Liver (tissue), 9 donors: ENCODE data around the gene GLP2R. TPM values are rescaled to one million over a fixed set of nuclear protein-coding genes. Genes with fewer than 3 reads are reported as not detected.

Source experiments
- DNase-seq: peaks from one replicate; pipeline ENCODE4 v3.0.0-alpha.2; 2017; ENCODE audit warnings: low spot score
- H3K27ac ChIP-seq, 2 donors: one replicate each; pipeline ENCODE4 v1.7.0; 2013; ENCODE audit warnings: inconsistent platforms in 2 of 2, low read length in 2 of 2, control low read depth in 1 of 2, low read depth in 1 of 2, mild to moderate bottlenecking in 1 of 2
- H3K27me3 ChIP-seq, 4 donors: one replicate each; pipeline versions ENCODE4 v1.6.1 to v1.7.0; 2013; ENCODE audit warnings: low read length in 3 of 4, inconsistent platforms in 1 of 4, mild to moderate bottlenecking in 1 of 4, moderate library complexity in 1 of 4; ENCODE audit not compliant: control insufficient read depth in 4 of 4, insufficient read depth in 4 of 4
- H3K36me3 ChIP-seq, 4 donors: one replicate each; pipeline versions ENCODE4 v1.6.1 to v1.7.0; 2013; ENCODE audit warnings: low read length in 3 of 4, mild to moderate bottlenecking in 3 of 4, low read depth in 1 of 4, moderate library complexity in 1 of 4; ENCODE audit not compliant: control insufficient read depth in 4 of 4, insufficient read depth in 3 of 4
- H3K4me1 ChIP-seq, 4 donors: one replicate each; pipeline versions ENCODE4 v1.6.1 to v1.7.0; 2013; ENCODE audit warnings: low read length in 3 of 4, mild to moderate bottlenecking in 3 of 4, moderate library complexity in 1 of 4; ENCODE audit not compliant: control insufficient read depth in 4 of 4, insufficient read depth in 4 of 4
- H3K4me3 ChIP-seq, 3 donors: one replicate each; pipeline versions ENCODE4 v1.6.1 to v1.7.0; 2013; ENCODE audit warnings: low read length in 3 of 3, control low read depth in 1 of 3, low read depth in 1 of 3, mild to moderate bottlenecking in 1 of 3
- H3K9ac ChIP-seq, 2 donors: one replicate each; pipeline ENCODE4 v1.7.0; 2013; ENCODE audit warnings: low read length in 2 of 2, mild to moderate bottlenecking in 2 of 2, moderate library complexity in 2 of 2, control low read depth in 1 of 2, low read depth in 1 of 2
- H3K9me3 ChIP-seq, 4 donors: one replicate each; pipeline versions ENCODE4 v1.6.1 to v1.7.0; 2013; ENCODE audit warnings: low read length in 3 of 4; ENCODE audit not compliant: control insufficient read depth in 4 of 4
- FOXA1 ChIP-seq: IDR thresholded peaks from 2 replicates; pipeline ENCODE4 v1.6.1; 2016; ENCODE audit warnings: antibody characterized with exemption
- FOXA2 ChIP-seq: IDR thresholded peaks from 2 replicates; pipeline ENCODE4 v1.6.1; 2016; ENCODE audit warnings: antibody characterized with exemption
- HNF4A ChIP-seq, 2 donors: conservative IDR thresholded peaks; 2 replicates each; pipeline ENCODE4 v1.6.1; 2016; ENCODE audit warnings: antibody characterized with exemption in 2 of 2, mild to moderate bottlenecking in 2 of 2
- HNF4G ChIP-seq: IDR thresholded peaks from 2 replicates; pipeline ENCODE4 v1.6.1; 2016; ENCODE audit warnings: antibody characterized with exemption
- NR2F2 ChIP-seq: IDR thresholded peaks from 2 replicates; pipeline ENCODE4 v1.6.1; 2016; ENCODE audit warnings: antibody characterized with exemption
- TAF1 ChIP-seq: conservative IDR thresholded peaks from 2 replicates; pipeline ENCODE4 v1.6.1; 2016; ENCODE audit warnings: antibody characterized with exemption, mild to moderate bottlenecking
- WGBS: extraction: QIAGEN DNeasy Blood & Tissue Kit; methylation state at CpG from one replicate; pipeline ENCODE4 v1.1.7; 2013; 5-methylcytosine and 5-hydroxymethylcytosine counted together
- polyA plus RNA-seq, 2 donors: library from polyadenylated mRNA; stranded (reverse) in 1 of 2; unstranded in 1 of 2; fragments of 200-250 nt in 1 of 2; fragments of >200 nt in 1 of 2; fragmentation: Nextera tagmentation in 1 of 2; extraction: Ambion mirVana in 1 of 2; gene quantifications; one replicate each; pipeline versions ENCODE4 v1.2.1 to v1.2.3, GENCODE V29; 2013 to 2015
- total RNA-seq, 2 donors: library from RNA; depleted of rRNA; stranded (reverse); fragments of >200 nt; gene quantifications; one replicate each; pipeline ENCODE4 v1.2.3, GENCODE V29; 2014
- TF ChIP-seq, protein P1 (sequence below): IDR thresholded peaks from 2 replicates; pipeline ENCODE4 v1.6.1; 2016; ENCODE audit warnings: antibody characterized with exemption, mild to moderate bottlenecking
- TF ChIP-seq, protein P2 (sequence below): fragments of 150-350 bp; IDR thresholded peaks from 2 replicates; pipeline ENCODE4 v1.5.1; 2017; ENCODE audit warnings: improper control_type of control experiment, low read depth, low read length; ENCODE audit not compliant: missing input control
- TF ChIP-seq, protein P3 (sequence below): IDR thresholded peaks from 2 replicates; pipeline ENCODE4 v1.6.1; 2016; ENCODE audit warnings: antibody characterized with exemption
- TF ChIP-seq, protein P4 (sequence below): IDR thresholded peaks from 2 replicates; pipeline ENCODE4 v1.6.1; 2016; ENCODE audit warnings: antibody characterized with exemption
- donor health status: healthy.
- donor health status: healthy.
- donor health status: healthy.
- donor health status: healthy.
- donor health status: healthy.

GLP2R gene
- total and polyA plus RNA-seq, 4 donors, result 0.39 to 1.4 (median 0.58) TPM

DNA sequence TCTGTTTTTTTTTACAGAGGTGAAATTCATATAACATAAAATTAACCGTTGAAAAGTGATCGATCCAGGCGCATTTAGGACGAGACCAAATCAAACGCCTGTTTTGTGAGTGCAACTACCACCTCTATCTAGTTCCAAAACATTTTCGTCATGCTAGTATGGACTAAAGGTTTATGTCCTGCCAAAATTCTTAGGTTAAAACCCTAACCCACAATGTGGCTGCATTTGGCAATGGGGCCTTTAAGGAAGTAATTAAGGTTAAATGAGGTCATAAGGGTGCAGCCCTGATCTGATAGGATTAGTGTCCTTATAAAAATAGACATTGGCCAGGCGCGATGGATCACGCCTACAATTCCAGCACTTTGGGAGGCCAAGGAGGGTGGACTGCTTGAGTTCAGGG lies 112.2 kb downstream of the GLP2R start (continued):
- TF ChIP-seq, protein P1, sequence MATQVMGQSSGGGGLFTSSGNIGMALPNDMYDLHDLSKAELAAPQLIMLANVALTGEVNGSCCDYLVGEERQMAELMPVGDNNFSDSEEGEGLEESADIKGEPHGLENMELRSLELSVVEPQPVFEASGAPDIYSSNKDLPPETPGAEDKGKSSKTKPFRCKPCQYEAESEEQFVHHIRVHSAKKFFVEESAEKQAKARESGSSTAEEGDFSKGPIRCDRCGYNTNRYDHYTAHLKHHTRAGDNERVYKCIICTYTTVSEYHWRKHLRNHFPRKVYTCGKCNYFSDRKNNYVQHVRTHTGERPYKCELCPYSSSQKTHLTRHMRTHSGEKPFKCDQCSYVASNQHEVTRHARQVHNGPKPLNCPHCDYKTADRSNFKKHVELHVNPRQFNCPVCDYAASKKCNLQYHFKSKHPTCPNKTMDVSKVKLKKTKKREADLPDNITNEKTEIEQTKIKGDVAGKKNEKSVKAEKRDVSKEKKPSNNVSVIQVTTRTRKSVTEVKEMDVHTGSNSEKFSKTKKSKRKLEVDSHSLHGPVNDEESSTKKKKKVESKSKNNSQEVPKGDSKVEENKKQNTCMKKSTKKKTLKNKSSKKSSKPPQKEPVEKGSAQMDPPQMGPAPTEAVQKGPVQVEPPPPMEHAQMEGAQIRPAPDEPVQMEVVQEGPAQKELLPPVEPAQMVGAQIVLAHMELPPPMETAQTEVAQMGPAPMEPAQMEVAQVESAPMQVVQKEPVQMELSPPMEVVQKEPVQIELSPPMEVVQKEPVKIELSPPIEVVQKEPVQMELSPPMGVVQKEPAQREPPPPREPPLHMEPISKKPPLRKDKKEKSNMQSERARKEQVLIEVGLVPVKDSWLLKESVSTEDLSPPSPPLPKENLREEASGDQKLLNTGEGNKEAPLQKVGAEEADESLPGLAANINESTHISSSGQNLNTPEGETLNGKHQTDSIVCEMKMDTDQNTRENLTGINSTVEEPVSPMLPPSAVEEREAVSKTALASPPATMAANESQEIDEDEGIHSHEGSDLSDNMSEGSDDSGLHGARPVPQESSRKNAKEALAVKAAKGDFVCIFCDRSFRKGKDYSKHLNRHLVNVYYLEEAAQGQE, result no peak
- no peak for TF ChIP-seq TAF1
- no peak for TF ChIP-seq HNF4G

DNA sequence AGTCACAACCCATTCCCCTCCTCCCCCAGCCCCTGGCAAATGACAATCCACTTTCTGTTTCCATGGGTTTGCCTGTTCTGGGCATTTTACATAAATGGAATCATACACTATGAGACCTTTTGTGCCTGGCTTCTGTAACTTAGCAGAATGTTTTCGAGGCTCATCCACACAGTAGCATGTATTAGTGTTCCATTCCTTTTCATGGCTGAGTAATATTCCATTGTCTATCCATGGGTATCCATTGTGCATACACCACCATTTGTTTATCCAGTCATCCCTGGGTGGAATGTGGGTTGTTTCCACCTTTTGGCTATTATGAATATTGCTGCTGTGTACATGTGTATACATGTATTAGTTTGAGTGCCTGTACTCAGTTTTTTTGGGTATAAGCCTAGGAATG lies 113.0 kb downstream of the GLP2R start:
- Histone ChIP-seq H3K27ac (no peak overlapping the region), H3K27me3 (peaks cover 0 to 6% (median 2%) of the 10 kb centered on the region in 4 donors), H3K9me3 (peaks cover 0 to 3% (median under 1%) of the 10 kb centered on the region in 4 donors), H3K9ac (no peak overlapping the region), H3K4me1 (no peaks in the 10 kb centered on the region), H3K4me3 (no peak overlapping the region), H3K36me3 (peaks cover 0 to 2% (median 0%) of the 10 kb centered on the region in 4 donors)
- TF ChIP-seq, protein P2, sequence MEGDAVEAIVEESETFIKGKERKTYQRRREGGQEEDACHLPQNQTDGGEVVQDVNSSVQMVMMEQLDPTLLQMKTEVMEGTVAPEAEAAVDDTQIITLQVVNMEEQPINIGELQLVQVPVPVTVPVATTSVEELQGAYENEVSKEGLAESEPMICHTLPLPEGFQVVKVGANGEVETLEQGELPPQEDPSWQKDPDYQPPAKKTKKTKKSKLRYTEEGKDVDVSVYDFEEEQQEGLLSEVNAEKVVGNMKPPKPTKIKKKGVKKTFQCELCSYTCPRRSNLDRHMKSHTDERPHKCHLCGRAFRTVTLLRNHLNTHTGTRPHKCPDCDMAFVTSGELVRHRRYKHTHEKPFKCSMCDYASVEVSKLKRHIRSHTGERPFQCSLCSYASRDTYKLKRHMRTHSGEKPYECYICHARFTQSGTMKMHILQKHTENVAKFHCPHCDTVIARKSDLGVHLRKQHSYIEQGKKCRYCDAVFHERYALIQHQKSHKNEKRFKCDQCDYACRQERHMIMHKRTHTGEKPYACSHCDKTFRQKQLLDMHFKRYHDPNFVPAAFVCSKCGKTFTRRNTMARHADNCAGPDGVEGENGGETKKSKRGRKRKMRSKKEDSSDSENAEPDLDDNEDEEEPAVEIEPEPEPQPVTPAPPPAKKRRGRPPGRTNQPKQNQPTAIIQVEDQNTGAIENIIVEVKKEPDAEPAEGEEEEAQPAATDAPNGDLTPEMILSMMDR, result no peak
- TF ChIP-seq, protein P3, sequence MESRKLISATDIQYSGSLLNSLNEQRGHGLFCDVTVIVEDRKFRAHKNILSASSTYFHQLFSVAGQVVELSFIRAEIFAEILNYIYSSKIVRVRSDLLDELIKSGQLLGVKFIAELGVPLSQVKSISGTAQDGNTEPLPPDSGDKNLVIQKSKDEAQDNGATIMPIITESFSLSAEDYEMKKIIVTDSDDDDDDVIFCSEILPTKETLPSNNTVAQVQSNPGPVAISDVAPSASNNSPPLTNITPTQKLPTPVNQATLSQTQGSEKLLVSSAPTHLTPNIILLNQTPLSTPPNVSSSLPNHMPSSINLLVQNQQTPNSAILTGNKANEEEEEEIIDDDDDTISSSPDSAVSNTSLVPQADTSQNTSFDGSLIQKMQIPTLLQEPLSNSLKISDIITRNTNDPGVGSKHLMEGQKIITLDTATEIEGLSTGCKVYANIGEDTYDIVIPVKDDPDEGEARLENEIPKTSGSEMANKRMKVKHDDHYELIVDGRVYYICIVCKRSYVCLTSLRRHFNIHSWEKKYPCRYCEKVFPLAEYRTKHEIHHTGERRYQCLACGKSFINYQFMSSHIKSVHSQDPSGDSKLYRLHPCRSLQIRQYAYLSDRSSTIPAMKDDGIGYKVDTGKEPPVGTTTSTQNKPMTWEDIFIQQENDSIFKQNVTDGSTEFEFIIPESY, result no peak
- TF ChIP-seq NR2F2 (no peak), FOXA2 (no peak), HNF4A (conservative IDR thresholded peaks at IDR 0.05) (no peak), FOXA1 (no peak)
- TF ChIP-seq, protein P4, sequence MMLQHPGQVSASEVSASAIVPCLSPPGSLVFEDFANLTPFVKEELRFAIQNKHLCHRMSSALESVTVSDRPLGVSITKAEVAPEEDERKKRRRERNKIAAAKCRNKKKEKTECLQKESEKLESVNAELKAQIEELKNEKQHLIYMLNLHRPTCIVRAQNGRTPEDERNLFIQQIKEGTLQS, result no peak
- TF ChIP-seq, protein P1, result no peak
- WGBS, result 63% methylated on average over 1 of the region's 1 CpG
- no peak for DNase-seq
